K562 (cell line): Measurements from ENCODE around the gene SLC35G6. TPM values are rescaled to one million over a fixed set of nuclear protein-coding genes. Genes with fewer than 3 reads are reported as not detected.

Source experiments
- ATAC-seq: fragments of 200-7000 bp; cut with Tn5 transposase; 3 replicates; pipeline ENCODE4 v1.9.1; 2020; ENCODE audit warnings: moderate library complexity
- BruUV-seq: library from RNA; stranded (reverse); fragments of 400-500 nt; replicated peaks from 2 replicates; lab custom pipeline; 2021; lab: Mats Ljungman, UMichigan
- CTCF ChIA-PET: fragments of 300-600 bp; formaldehyde crosslinking; extraction: SDS; loops from one replicate; lab custom pipeline; 2021; ENCODE audit warnings: low intra/inter-chr PET ratio; lab: Yijun Ruan, JAX
- POLR2A ChIA-PET: fragments of 300-600, 350-650 bp; sonication (Branson Sonifier 250); formaldehyde crosslinking; extraction: SDS; loops from one replicate; lab custom pipeline; 2021; ENCODE audit warnings: antibody characterized with exemption, inconsistent platforms; lab: Yijun Ruan, JAX
- DNase-seq, 4 experiments: peaks; one replicate each; pipeline versions ENCODE4 v3.0.0 to v3.0.0-alpha.2; 2011 to 2018; ENCODE audit warnings: low spot score in 3 of 4, mixed read lengths in 3 of 4; ENCODE audit errors: extremely low read depth in 1 of 4
- FAIRE-seq: peaks from 2 replicates; lab custom pipeline; 2011; peaks lifted over from hg19 to GRCh38; lab: Jason Lieb, UNC
- H2AFZ ChIP-seq: 2 replicates; pipeline ENCODE4 v1.6.0; 2011; ENCODE audit warnings: low read depth, low read length, control low read depth, inconsistent platforms
- H3K27ac ChIP-seq: fragments of 200-600 bp; 3 replicates; pipeline ENCODE4 v1.8.0; 2011; ENCODE audit warnings: low read depth, mild to moderate bottlenecking, control low read depth, inconsistent platforms, low read length, moderate library complexity, mixed read lengths; ENCODE audit errors: extremely low read depth
- H3K27me3 ChIP-seq, 2 experiments: fragments of 300-600 bp in 1 of 2; 2 replicates in 1 of 2; 3 replicates in 1 of 2; pipeline versions ENCODE4 v1.6.0 to v1.8.0; 2011; ENCODE audit warnings: inconsistent platforms in 2 of 2, low read length in 2 of 2, mild to moderate bottlenecking in 1 of 2, mixed read lengths in 1 of 2, moderate library complexity in 1 of 2; ENCODE audit not compliant: control insufficient read depth in 2 of 2, insufficient read depth in 2 of 2
- H3K36me3 ChIP-seq: fragments of 300-600 bp; 3 replicates; pipeline ENCODE4 v1.8.0; 2011; ENCODE audit warnings: mild to moderate bottlenecking, low read length, inconsistent platforms; ENCODE audit not compliant: control insufficient read depth, insufficient read depth
- H3K4me1 ChIP-seq, 2 experiments: fragments of 200-600 bp in 1 of 2; replicated peaks in 1 of 2; 2 replicates in 1 of 2; 3 replicates in 1 of 2; pipeline versions ENCODE4 v1.5.1 to v1.8.0; 2011; ENCODE audit warnings: inconsistent platforms in 2 of 2, low read length in 2 of 2, mild to moderate bottlenecking in 1 of 2, mixed read lengths in 1 of 2, moderate library complexity in 1 of 2; ENCODE audit not compliant: control insufficient read depth in 2 of 2, insufficient read depth in 2 of 2
- H3K4me2 ChIP-seq: 2 replicates; pipeline ENCODE4 v1.6.1; 2011; ENCODE audit warnings: low read length, control low read depth, inconsistent platforms, mixed read lengths; ENCODE audit not compliant: insufficient read depth
- H3K4me3 ChIP-seq: fragments of 200-600 bp; sonication (generic), shearing (Covaris generic); 2 replicates; pipeline ENCODE4 v1.5.1; 2016; ENCODE audit warnings: control low read depth, inconsistent platforms
- H3K79me2 ChIP-seq: fragments of 200-600 bp; 3 replicates; pipeline ENCODE4 v1.8.0; 2011; ENCODE audit warnings: low read length, inconsistent platforms; ENCODE audit not compliant: control insufficient read depth, insufficient read depth
- H3K9ac ChIP-seq, 2 experiments: 2 replicates each; pipeline versions ENCODE4 v1.6.0 to v1.6.1; 2011; ENCODE audit warnings: low read depth in 2 of 2, low read length in 2 of 2, control low read depth in 1 of 2, inconsistent platforms in 1 of 2, mild to moderate bottlenecking in 1 of 2, mixed read lengths in 1 of 2; ENCODE audit not compliant: insufficient read depth in 1 of 2
- H3K9me1 ChIP-seq: one replicate; pipeline ENCODE4 v1.6.0; 2011; ENCODE audit warnings: inconsistent platforms, mild to moderate bottlenecking, low read length, moderate library complexity; ENCODE audit not compliant: control insufficient read depth, insufficient read depth
- H3K9me3 ChIP-seq: replicated peaks from 2 replicates; pipeline ENCODE4 v1.5.1; 2011; ENCODE audit warnings: low read depth, low read length, inconsistent platforms; ENCODE audit not compliant: control insufficient read depth, insufficient read depth
- H4K20me1 ChIP-seq: replicated peaks from 2 replicates; pipeline ENCODE4 v1.6.1; 2011; ENCODE audit warnings: low read length, inconsistent platforms, mixed read lengths; ENCODE audit not compliant: control insufficient read depth, insufficient read depth
- PRDM10 ChIP-seq: fragments of 450-650 bp; IDR thresholded peaks from 2 replicates; pipeline ENCODE4 v1.6.1; 2018; ENCODE audit not compliant: partially characterized antibody
- ZC3H8 ChIP-seq: fragments of 450-650 bp; IDR thresholded peaks from 2 replicates; pipeline ENCODE4 v1.6.1; 2017
- WGBS: fragments of 100-300 bp; shearing (Covaris generic); methylation state at CpG from one replicate; pipeline ENCODE4 v1.1.6; 2016; ENCODE audit warnings: low coverage, mixed read lengths; ENCODE audit not compliant: insufficient coverage; ENCODE audit errors: missing lambda C conversion rate; 5-methylcytosine and 5-hydroxymethylcytosine counted together
- in situ Hi-C: fragments of 300-500 bp; cut with MboI; formaldehyde crosslinking; loops from 4 replicates; pipeline ENCODE4 v1.15.0; 2018; ENCODE audit warnings: inconsistent platforms, mixed read lengths
- intact Hi-C: fragments of 100-400 bp; cut with micrococcal nuclease; formaldehyde crosslinking; loops from 2 replicates; pipeline ENCODE4 v1.14.2; 2022
- polyA plus RNA-seq, 8 experiments: library from polyadenylated mRNA; depleted of rRNA in 4 of 8; stranded (reverse) in 5 of 8; unstranded in 3 of 8; fragments of >200 nt; fragmentation: Nextera tagmentation in 2 of 8; fragmentation: Illumina TruSeq in 1 of 8; extraction: Ambion mirVana in 2 of 8; extraction: Trizol in 1 of 8; gene quantifications; 2 replicates each; pipeline versions ENCODE4 v1.2.1 to v1.2.3, GENCODE V29; 2011 to 2014; ENCODE audit warnings: inconsistent platforms in 1 of 8, missing spikeins in 1 of 8
- total RNA-seq, 7 experiments: library from RNA; depleted of rRNA in 6 of 7; stranded (reverse); fragments of >200 nt in 6 of 7; fragmentation: Illumina TruSeq in 2 of 7; extraction: Trizol in 2 of 7; gene quantifications; 2 replicates each; pipeline versions ENCODE4 v1.2.1 to v1.2.3, GENCODE V29; 2011 to 2021; ENCODE audit warnings: low replicate concordance in 1 of 7

Gene SLC35G6
- total and polyA plus RNA-seq, 9 of the 15 experiments (the other 6 are each of a cell fraction or from before 2014, with no cell fraction given) = not detected

GRCh38 chr17:7460850-7461660, 20.2 kb upstream of the SLC35G6 start:
- WGBS = 93% methylated on average over 6 of the region's 7 CpGs
- DNase-seq = no peak
- Histone ChIP-seq H2AFZ (no peak overlapping the region), H3K9me3 (no peaks in the 10 kb centered on the region), H3K36me3 (peaks cover 30% of the 10 kb centered on the region; the same call in 1 of the 3 replicates), H4K20me1 (no peaks in the 10 kb centered on the region), H3K27ac (no peak overlapping the region), H3K9me1 (no peaks in the 10 kb centered on the region), H3K79me2 (no peaks in the 10 kb centered on the region; the same call in 2 of the 3 replicates), H3K9ac (no peak overlapping the region), H3K4me1 (peaks cover 0 to 20% of the 10 kb centered on the region in 2 experiments; a peak in 2 of 5 replicates), H3K4me3 (no peak overlapping the region), H3K27me3 (no peaks in the 10 kb centered on the region), H3K4me2 (no peak overlapping the region)
- CTCF ChIA-PET = no interaction called here
- intact Hi-C loops (no loop called here), in situ Hi-C loops (no loop called here)
- ATAC-seq = no peak
- BruUV-seq = no TSS peak
- peak; percentile 90 for TF ChIP-seq PRDM10
- TF ChIP-seq ZC3H8 = no peak
- POLR2A ChIA-PET = interaction anchor here (0.6 to 1.5 kb wide), 6 partner anchors 10 to 111 kb away, joined by 3 to 6 read pairs (median 4); no protein-coding TSS in a partner anchor
- no peak for FAIRE-seq
